ENCODE data around the gene MTARC1. TPM values are rescaled to one million over a fixed set of nuclear protein-coding genes. Genes with fewer than 3 reads are reported as not detected.

The MTARC1 gene
- total RNA-seq, 1 experiment from 2014 or later = 48.5 TPM

DNA sequence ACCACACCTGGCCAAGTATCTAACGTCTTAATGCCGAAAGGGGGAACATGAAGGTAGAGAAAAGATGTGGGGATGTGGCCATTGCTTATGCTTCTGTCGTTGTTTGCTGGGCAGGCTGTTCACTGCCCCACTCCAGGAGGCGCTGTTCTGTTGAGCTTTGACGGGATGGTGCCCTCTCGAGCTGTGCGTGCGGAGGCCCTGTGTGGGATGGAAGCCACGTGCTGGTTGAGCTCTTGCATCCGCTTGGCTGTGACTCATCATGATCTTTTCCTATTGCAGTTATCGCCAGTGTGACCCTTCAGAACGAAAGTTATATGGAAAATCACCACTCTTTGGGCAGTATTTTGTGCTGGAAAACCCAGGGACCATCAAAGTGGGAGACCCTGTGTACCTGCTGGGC lies 26.3 kb downstream of the MTARC1 start:
- intact Hi-C loops (cut with micrococcal nuclease) = loop anchor here (5.0 kb wide), 1 partner anchor 389 kb away; no protein-coding TSS in a partner anchor
- H3K27ac ChIP-seq (ENCODE audit: low read length) = no peak overlapping the region
- ChIA-PET POLR2A (ENCODE audit: unreplicated experiment) (no interaction called here), CTCF (no interaction called here)
- H3K27me3 ChIP-seq (ENCODE audit: low read length) = no peaks in the 10 kb centered on the region
- H2AFZ ChIP-seq (ENCODE audit: low read length) = no peak overlapping the region
- no peak for TF ChIP-seq EZH2phosphoT487 (IDR thresholded peaks at IDR 0.05; ENCODE audit: borderline replicate concordance, low read length)
- TF ChIP-seq CTCF (conservative IDR thresholded peaks at IDR 0.05; ENCODE audit: low read depth, low read length) = no peak; the same call in 1 of the 2 replicates
- TF ChIP-seq EZH2 (IDR thresholded peaks at IDR 0.05; ENCODE audit: low read length, unreplicated experiment) = no peak
- no peaks in the 10 kb centered on the region for H3K4me1 ChIP-seq (ENCODE audit: insufficient read depth, low read length)
- H3K4me3 ChIP-seq (ENCODE audit: low read length) = no peak overlapping the region
- DNase-seq = no peak
- BruUV-seq (replicated peaks) = no TSS peak
- no peaks in the 10 kb centered on the region for H3K9me2 ChIP-seq (replicated peaks; ENCODE audit: low read length)
- H3K36me3 ChIP-seq (ENCODE audit: low read depth, low read length) = peaks cover 11% of the 10 kb centered on the region
- H3K9ac ChIP-seq (ENCODE audit: low read length) = no peak overlapping the region
- H3K9me3 ChIP-seq (ENCODE audit: low read length) = no peaks in the 10 kb centered on the region
- no peaks in the 10 kb centered on the region for H4K20me1 ChIP-seq (ENCODE audit: low read length)
- ATAC-seq = no peak
- H3K4me2 ChIP-seq (ENCODE audit: low read length) = no peak overlapping the region
- H3K79me2 ChIP-seq (ENCODE audit: low read length) = no peaks in the 10 kb centered on the region
- no peaks in the 10 kb centered on the region for H3F3A ChIP-seq (ENCODE audit: low read length, unreplicated experiment)

DNA sequence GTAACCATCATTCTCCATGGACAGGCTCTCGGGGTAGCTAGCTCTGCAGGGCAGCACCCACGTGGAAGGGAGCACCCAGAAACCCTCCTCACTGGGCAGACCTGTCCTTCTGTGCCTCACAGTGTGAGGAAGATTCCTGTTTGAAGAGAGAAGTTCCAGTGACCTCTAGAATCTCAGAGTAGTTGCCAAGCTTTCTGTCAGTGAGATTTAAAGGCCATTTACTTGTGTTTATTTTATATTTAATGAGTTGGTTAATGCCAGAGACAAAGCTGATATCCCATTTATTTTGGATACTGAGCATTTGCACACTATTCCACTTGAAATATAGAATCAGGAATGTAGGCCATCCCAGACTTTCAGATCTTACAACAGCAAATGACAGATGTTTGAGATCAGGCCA lies 28.7 kb downstream of the MTARC1 start:
- Histone ChIP-seq H3K4me2 (ENCODE audit: low read length) (no peak overlapping the region), H3F3A (ENCODE audit: low read length, unreplicated experiment) (no peaks in the 10 kb centered on the region), H3K36me3 (ENCODE audit: low read depth, low read length) (peaks cover 11% of the 10 kb centered on the region), H3K79me2 (ENCODE audit: low read length) (no peaks in the 10 kb centered on the region), H3K9me2 (replicated peaks; ENCODE audit: low read length) (no peaks in the 10 kb centered on the region), H3K27me3 (ENCODE audit: low read length) (no peaks in the 10 kb centered on the region), H3K27ac (ENCODE audit: low read length) (no peak overlapping the region), H4K20me1 (ENCODE audit: low read length) (no peaks in the 10 kb centered on the region), H3K9ac (ENCODE audit: low read length) (no peak overlapping the region), H3K9me3 (ENCODE audit: low read length) (no peaks in the 10 kb centered on the region), H3K4me3 (ENCODE audit: low read length) (no peak overlapping the region), H3K4me1 (ENCODE audit: insufficient read depth, low read length) (no peaks in the 10 kb centered on the region), H2AFZ (ENCODE audit: low read length) (no peak overlapping the region)
- TF ChIP-seq EZH2phosphoT487 (IDR thresholded peaks at IDR 0.05; ENCODE audit: borderline replicate concordance, low read length) = no peak
- TF ChIP-seq CTCF (conservative IDR thresholded peaks at IDR 0.05; ENCODE audit: low read depth, low read length) = no peak
- TF ChIP-seq EZH2 (IDR thresholded peaks at IDR 0.05; ENCODE audit: low read length, unreplicated experiment) = no peak
- ChIA-PET POLR2A (ENCODE audit: unreplicated experiment) (no interaction called here), CTCF (no interaction called here)
- no peak for DNase-seq
- no TSS peak for BruUV-seq (replicated peaks)
- intact Hi-C loops (cut with micrococcal nuclease) = no loop called here
- ATAC-seq = no peak

- Histone ChIP-seq H3K27ac (ENCODE audit: low read length) (no peak overlapping the region), H3K27me3 (ENCODE audit: low read length) (no peaks in the 10 kb centered on the region), H2AFZ (ENCODE audit: low read length) (no peak overlapping the region), H4K20me1 (ENCODE audit: low read length) (no peaks in the 10 kb centered on the region), H3K4me1 (ENCODE audit: insufficient read depth, low read length) (no peaks in the 10 kb centered on the region), H3K79me2 (ENCODE audit: low read length) (no peaks in the 10 kb centered on the region), H3K9me3 (ENCODE audit: low read length) (no peaks in the 10 kb centered on the region), H3K4me3 (ENCODE audit: low read length) (no peak overlapping the region), H3F3A (ENCODE audit: low read length, unreplicated experiment) (no peaks in the 10 kb centered on the region), H3K9ac (ENCODE audit: low read length) (no peak overlapping the region), H3K36me3 (ENCODE audit: low read depth, low read length) (peaks cover 8% of the 10 kb centered on the region), H3K4me2 (ENCODE audit: low read length) (no peak overlapping the region), H3K9me2 (replicated peaks; ENCODE audit: low read length) (no peaks in the 10 kb centered on the region)
- intact Hi-C loops (cut with micrococcal nuclease) = no loop called here
- TF ChIP-seq EZH2 (IDR thresholded peaks at IDR 0.05; ENCODE audit: low read length, unreplicated experiment) (no peak), CTCF (conservative IDR thresholded peaks at IDR 0.05; ENCODE audit: low read depth, low read length) (no peak), EZH2phosphoT487 (IDR thresholded peaks at IDR 0.05; ENCODE audit: borderline replicate concordance, low read length) (no peak)
- ChIA-PET CTCF (no interaction called here), POLR2A (ENCODE audit: unreplicated experiment) (no interaction called here)
- ATAC-seq = no peak; the same call in 1 of the 2 replicates
- BruUV-seq (replicated peaks) = no TSS peak
- DNase-seq = no peak
These were observed 31.2 kb downstream of the MTARC1 start for GRCh38 chr1:220817907-220818306.

Data from PC-3 (cell line).